HFF-Myc (cell line): ENCODE results near the gene SLC50A1.
A peak's percentile ranks its signal among the peaks of the same experiment; 100 is the strongest.

Source experiments
- DNase-seq: peaks from one replicate; pipeline ENCODE4 v3.0.0-alpha.2; 2011; ENCODE audit warnings: low read depth; ENCODE audit errors: extremely low read depth
- H3K4me3 ChIP-seq: replicated peaks from 2 replicates; pipeline ENCODE4 v1.5.1; 2011; ENCODE audit warnings: low read depth, mild to moderate bottlenecking, control low read depth, low read length
- CTCF ChIP-seq: IDR thresholded peaks from 2 replicates; pipeline ENCODE4 v1.5.1; 2012; ENCODE audit warnings: mild to moderate bottlenecking, low read depth, low read length, control low read depth; ENCODE audit errors: missing control alignments

Gene SLC50A1

GRCh38 chr1:155170806-155171205 lies 35.2 kb downstream of the SLC50A1 start:
- no peak for DNase-seq
- H3K4me3 ChIP-seq: no peak overlapping the region
- no peak for TF ChIP-seq CTCF

- DNase-seq: no peak
- H3K4me3 ChIP-seq: peak overlapping the region; percentile 91
- TF ChIP-seq CTCF: no peak
Observed at GRCh38 chr1:155171836-155172731, 36.4 kb downstream of the SLC50A1 start.

GRCh38 chr1:155172732-155173477 lies 37.3 kb downstream of the SLC50A1 start, which contains the start of gene KRTCAP2:
TSS of gene KRTCAP2 (minus strand) at chr1:155173304. CDS start at chr1:155173224, 80 bp downstream.
- peak within 1 kb of the TSS; percentile 91 for H3K4me3 ChIP-seq
- peak; percentile 92 for TF ChIP-seq CTCF
- peak; percentile 90 for DNase-seq

GRCh38 chr1:155173478-155174323 lies 38.0 kb downstream of the SLC50A1 start, which contains the start of gene TRIM46:
TSS of gene TRIM46 (plus strand) at chr1:155173849. CDS start at chr1:155173967, 118 bp downstream.
- no peak for DNase-seq
- no peak for TF ChIP-seq CTCF
- peak within 1 kb of the TSS; percentile 91 for H3K4me3 ChIP-seq

GRCh38 chr1:155174324-155175280 lies 39.0 kb downstream of the SLC50A1 start:
- peak overlapping the region; percentile 91 for H3K4me3 ChIP-seq
- no peak for TF ChIP-seq CTCF
- no peak for DNase-seq
